ENCODE results near the gene ZNRF2. TPM values are rescaled to one million over a fixed set of nuclear protein-coding genes. Genes with fewer than 3 reads are reported as not detected.
A peak's percentile ranks its signal among the peaks of the same experiment; 100 is the strongest.

ZNRF2 gene
- total RNA-seq, 2 donors from 2014 or later, result 36.1 to 42.5 TPM

GRCh38 chr7:30411897-30412296 lies 127.5 kb downstream of the ZNRF2 start:
- no peaks in the 10 kb centered on the region for H3K36me3 ChIP-seq (replicated peaks in 1 of 2; ENCODE audit: insufficient read depth in 1 of 2, low read depth in 2 of 2)
- no peak overlapping the region for H3K27ac ChIP-seq
- no peak overlapping the region for H3K4me3 ChIP-seq
- H3K27me3 ChIP-seq, result no peaks in the 10 kb centered on the region
- H3K9me3 ChIP-seq, result no peaks in the 10 kb centered on the region
- intact Hi-C loops (cut with DNase I), result no loop called here
- TF ChIP-seq, protein P1, sequence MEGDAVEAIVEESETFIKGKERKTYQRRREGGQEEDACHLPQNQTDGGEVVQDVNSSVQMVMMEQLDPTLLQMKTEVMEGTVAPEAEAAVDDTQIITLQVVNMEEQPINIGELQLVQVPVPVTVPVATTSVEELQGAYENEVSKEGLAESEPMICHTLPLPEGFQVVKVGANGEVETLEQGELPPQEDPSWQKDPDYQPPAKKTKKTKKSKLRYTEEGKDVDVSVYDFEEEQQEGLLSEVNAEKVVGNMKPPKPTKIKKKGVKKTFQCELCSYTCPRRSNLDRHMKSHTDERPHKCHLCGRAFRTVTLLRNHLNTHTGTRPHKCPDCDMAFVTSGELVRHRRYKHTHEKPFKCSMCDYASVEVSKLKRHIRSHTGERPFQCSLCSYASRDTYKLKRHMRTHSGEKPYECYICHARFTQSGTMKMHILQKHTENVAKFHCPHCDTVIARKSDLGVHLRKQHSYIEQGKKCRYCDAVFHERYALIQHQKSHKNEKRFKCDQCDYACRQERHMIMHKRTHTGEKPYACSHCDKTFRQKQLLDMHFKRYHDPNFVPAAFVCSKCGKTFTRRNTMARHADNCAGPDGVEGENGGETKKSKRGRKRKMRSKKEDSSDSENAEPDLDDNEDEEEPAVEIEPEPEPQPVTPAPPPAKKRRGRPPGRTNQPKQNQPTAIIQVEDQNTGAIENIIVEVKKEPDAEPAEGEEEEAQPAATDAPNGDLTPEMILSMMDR (IDR thresholded peaks at IDR 0.05), result no peak
- TF ChIP-seq POLR2A (IDR thresholded peaks at IDR 0.05), result no peak
- peaks cover 4% of the 10 kb centered on the region for H3K4me1 ChIP-seq
- no peak for ATAC-seq
- no peak for DNase-seq
- WGBS, 2 donors, result 67 to 75% methylated on average over 3 of the region's 3 CpGs

GRCh38 chr7:30412782-30413504 lies 128.5 kb downstream of the ZNRF2 start:
- 46 to 50% methylated on average over 4 to 5 of the region's 5 CpGs for WGBS, 2 donors
- no peak overlapping the region for H3K4me3 ChIP-seq
- intact Hi-C loops (cut with DNase I), result no loop called here
- no peaks in the 10 kb centered on the region for H3K9me3 ChIP-seq
- H3K27ac ChIP-seq, result no peak overlapping the region
- ATAC-seq (peak; percentile 97), DNase-seq (peak; percentile 49 to 80 (median 64))
- H3K27me3 ChIP-seq, result no peaks in the 10 kb centered on the region
- peaks cover 4% of the 10 kb centered on the region for H3K4me1 ChIP-seq
- H3K36me3 ChIP-seq (replicated peaks in 1 of 2; ENCODE audit: insufficient read depth in 1 of 2, low read depth in 2 of 2), result no peaks in the 10 kb centered on the region
- TF ChIP-seq, protein P1 (IDR thresholded peaks at IDR 0.05), result peak; percentile 15 to 85 (median 79)
- no peak for TF ChIP-seq POLR2A (IDR thresholded peaks at IDR 0.05)

- no peaks in the 10 kb centered on the region for H3K36me3 ChIP-seq (replicated peaks in 1 of 2; ENCODE audit: insufficient read depth in 1 of 2, low read depth in 2 of 2)
- no peak for DNase-seq
- H3K4me1 ChIP-seq, result peaks cover 4% of the 10 kb centered on the region
- H3K27ac ChIP-seq, result no peak overlapping the region
- intact Hi-C loops (cut with DNase I), result no loop called here
- no peak for ATAC-seq
- 69 to 77% methylated on average over 7 of the region's 7 CpGs for WGBS, 2 donors
- no peak overlapping the region for H3K4me3 ChIP-seq
- no peaks in the 10 kb centered on the region for H3K9me3 ChIP-seq
- no peaks in the 10 kb centered on the region for H3K27me3 ChIP-seq
- TF ChIP-seq POLR2A (IDR thresholded peaks at IDR 0.05), result no peak
- TF ChIP-seq, protein P1 (IDR thresholded peaks at IDR 0.05), result no peak
Observed at GRCh38 chr7:30413864-30414263, 129.5 kb downstream of the ZNRF2 start.

MicroRNAs encoded within 50 kb of the gene (microRNA counts, 767-probe panel; counts per million panel counts)
- microRNA hsa-miR-550a-5p (0 to 736 counts per million in 2 donors), microRNA hsa-miR-550b-3p (0 to 736 counts per million in 2 donors)

Small RNA genes lying within 50 kb of the gene (microRNA-seq; reads per million reads assigned to microRNA genes)
- gene MIR550A1 (ENCODE audit: borderline number of aligned reads in 2 of 2, borderline replicate concordance in 2 of 2) (0 reads per million in 2 donors), gene MIR550B1 (ENCODE audit: borderline number of aligned reads in 2 of 2, borderline replicate concordance in 2 of 2) (0 reads per million in 2 donors)

Small RNA genes lying within 50 kb of the gene (small RNA-seq; reads per million reads assigned to genes)
- not detected for gene MIR550A1

Other genes with a start within 250 kb of the ZNRF2 start
- 10 to 100 TPM; 19.8 to 34.5 TPM for gene MTURN, start 149.6 kb upstream of the ZNRF2 start, total RNA-seq
- gene NOD1, start 194.2 kb downstream of the ZNRF2 start, total RNA-seq, result 1 to 10 TPM; 3.6 to 4.6 TPM
- 10 to 100 TPM; 13.5 to 42.2 TPM for gene GGCT, start 220.2 kb downstream of the ZNRF2 start, total RNA-seq

Measured in body of pancreas (tissue), 4 donors.